DMS153 (cell line): ENCODE measurements around the gene TTC12.
"Not testable (repeated sequence)": the region's sequence is repeated elsewhere in the genome, so short reads cannot be mapped to it uniquely, and the experiment has no call there.

Experiments used
- DNase-seq: peaks from one replicate; lab custom pipeline; 2025; lab: John Stamatoyannopoulos, UW

The TTC12 gene

GRCh38 chr11:113286509-113287497 lies 27.6 kb upstream of the TTC12 start:
- no peak for DNase-seq

- no peak for DNase-seq
These were observed 26.6 kb upstream of the TTC12 start for GRCh38 chr11:113287801-113288200.

- no peak for DNase-seq
These were observed 26.0 kb upstream of the TTC12 start for GRCh38 chr11:113288286-113288863.

- DNase-seq: peak; percentile 5
These were observed 24.8 kb upstream of the TTC12 start for GRCh38 chr11:113289431-113290187.

GRCh38 chr11:113293936-113294335 lies 20.4 kb upstream of the TTC12 start:
- no peak for DNase-seq

GRCh38 chr11:113295993-113296392 lies 18.4 kb upstream of the TTC12 start:
- DNase-seq: no peak

- no peak for DNase-seq
These were observed 17.8 kb upstream of the TTC12 start for GRCh38 chr11:113296447-113297205.

- not testable (repeated sequence) for DNase-seq
These were observed 15.9 kb upstream of the TTC12 start for GRCh38 chr11:113298496-113298895.

- no peak for DNase-seq
These were observed 9.5 kb upstream of the TTC12 start for GRCh38 chr11:113304916-113305315.

GRCh38 chr11:113305440-113306336 lies 8.7 kb upstream of the TTC12 start:
- peak; percentile 32 for DNase-seq

GRCh38 chr11:113308601-113309000 lies 5.8 kb upstream of the TTC12 start:
- DNase-seq: no peak

- no peak for DNase-seq
These were observed 2.8 kb upstream of the TTC12 start for GRCh38 chr11:113311536-113311935.

GRCh38 chr11:113313601-113314000 lies 782 bp upstream of the TTC12 start:
- DNase-seq: no peak

GRCh38 chr11:113314065-113314388 lies 356 bp upstream of the TTC12 start:
- DNase-seq: no peak

- DNase-seq: no peak
These were observed 1.4 kb downstream of the TTC12 start for GRCh38 chr11:113315811-113316210.

- DNase-seq: no peak
These were observed 1.9 kb downstream of the TTC12 start for GRCh38 chr11:113316256-113316655.

- DNase-seq: peak; percentile 63
These were observed 3.0 kb downstream of the TTC12 start for GRCh38 chr11:113317339-113317738.

GRCh38 chr11:113319085-113319484 lies 4.7 kb downstream of the TTC12 start:
- DNase-seq: no peak

GRCh38 chr11:113322158-113322557 lies 7.8 kb downstream of the TTC12 start:
- DNase-seq: no peak

GRCh38 chr11:113324250-113324649 lies 9.9 kb downstream of the TTC12 start:
- DNase-seq: no peak

- no peak for DNase-seq
These were observed 15.3 kb downstream of the TTC12 start for GRCh38 chr11:113329725-113330124.
